ENCODE results near the gene LRRIQ4. TPM values are rescaled to one million over a fixed set of nuclear protein-coding genes. Genes with fewer than 3 reads are reported as not detected.
A peak's percentile ranks its signal among the peaks of the same experiment; 100 is the strongest.

The LRRIQ4 gene
- total RNA-seq, 1 donor from 2014 or later: not detected

GRCh38 chr3:169813757-169814517 lies 1.3 kb downstream of the LRRIQ4 start:
- Mint-ChIP-seq H3K36me3 (ENCODE audit: low read depth, unreplicated experiment) (no peaks in the 10 kb centered on the region), H3K27me3 (ENCODE audit: low read depth, unreplicated experiment) (peaks cover 4% of the 10 kb centered on the region), H3K9me3 (ENCODE audit: unreplicated experiment) (peaks cover 20% of the 10 kb centered on the region), H3K4me3 (ENCODE audit: unreplicated experiment) (no peak overlapping the region), H3K4me1 (ENCODE audit: low read depth, unreplicated experiment) (peaks cover 13% of the 10 kb centered on the region), H3K27ac (ENCODE audit: unreplicated experiment) (no peak overlapping the region)
- DNase-seq (ENCODE audit: low read depth) (no peak), FAIRE-seq (no peak)
- H4K20me1 ChIP-seq (ENCODE audit: insufficient read depth, low read length): no peaks in the 10 kb centered on the region
- H2AFZ ChIP-seq (ENCODE audit: low read depth, low read length): peak overlapping the region; percentile 99
- H3K4me2 ChIP-seq (ENCODE audit: low read length): peak overlapping the region; percentile 87
- no peaks in the 10 kb centered on the region for H3K36me3 ChIP-seq (ENCODE audit: insufficient read depth, low read length)
- H3K79me2 ChIP-seq (ENCODE audit: insufficient read depth, low read length): no peaks in the 10 kb centered on the region
- H3K4me1 ChIP-seq (ENCODE audit: insufficient read depth, low read length): peaks cover 26% of the 10 kb centered on the region
- TF ChIP-seq EZH2 (IDR thresholded peaks at IDR 0.05; ENCODE audit: insufficient read depth, low read length): no peak
- TF ChIP-seq CTCF (IDR thresholded peaks at IDR 0.05; ENCODE audit: insufficient read depth, low read depth, low read length): peak; percentile 2
- peak overlapping the region; percentile 6 for H3K4me3 ChIP-seq (ENCODE audit: insufficient read depth, low read depth, low read length)
- no peak overlapping the region for H3K27ac ChIP-seq (ENCODE audit: low read depth, low read length)
- no peaks in the 10 kb centered on the region for H3K9me3 ChIP-seq (ENCODE audit: insufficient read depth, low read depth, low read length)
- H3K27me3 ChIP-seq (ENCODE audit: insufficient read depth, low read length): no peaks in the 10 kb centered on the region
- H3K9ac ChIP-seq (ENCODE audit: low read length): no peak overlapping the region

GRCh38 chr3:169815590-169816150 lies 3.0 kb downstream of the LRRIQ4 start:
- Histone ChIP-seq H3K4me2 (ENCODE audit: low read length) (no peak overlapping the region), H4K20me1 (ENCODE audit: insufficient read depth, low read length) (no peaks in the 10 kb centered on the region), H3K79me2 (ENCODE audit: insufficient read depth, low read length) (no peaks in the 10 kb centered on the region), H3K9ac (ENCODE audit: low read length) (no peak overlapping the region), H3K36me3 (ENCODE audit: insufficient read depth, low read length) (no peaks in the 10 kb centered on the region), H3K9me3 (ENCODE audit: insufficient read depth, low read depth, low read length) (no peaks in the 10 kb centered on the region), H3K4me3 (ENCODE audit: insufficient read depth, low read depth, low read length) (no peak overlapping the region), H2AFZ (ENCODE audit: low read depth, low read length) (no peak overlapping the region), H3K27me3 (ENCODE audit: insufficient read depth, low read length) (no peaks in the 10 kb centered on the region), H3K4me1 (ENCODE audit: insufficient read depth, low read length) (peaks cover 26% of the 10 kb centered on the region), H3K27ac (ENCODE audit: low read depth, low read length) (no peak overlapping the region)
- TF ChIP-seq CTCF (IDR thresholded peaks at IDR 0.05; ENCODE audit: insufficient read depth, low read depth, low read length) (no peak), EZH2 (IDR thresholded peaks at IDR 0.05; ENCODE audit: insufficient read depth, low read length) (no peak)
- no peak for DNase-seq (ENCODE audit: low read depth)
- Mint-ChIP-seq H3K9me3 (ENCODE audit: unreplicated experiment) (peaks cover 20% of the 10 kb centered on the region), H3K4me1 (ENCODE audit: low read depth, unreplicated experiment) (peaks cover 13% of the 10 kb centered on the region), H3K4me3 (ENCODE audit: unreplicated experiment) (no peak overlapping the region), H3K36me3 (ENCODE audit: low read depth, unreplicated experiment) (no peaks in the 10 kb centered on the region), H3K27me3 (ENCODE audit: low read depth, unreplicated experiment) (peaks cover 4% of the 10 kb centered on the region), H3K27ac (ENCODE audit: unreplicated experiment) (no peak overlapping the region)
- FAIRE-seq: no peak

- FAIRE-seq (no peak), DNase-seq (ENCODE audit: low read depth) (peak; percentile 36)
- no peak overlapping the region for H3K4me3 ChIP-seq (ENCODE audit: insufficient read depth, low read depth, low read length)
- Mint-ChIP-seq H3K9me3 (ENCODE audit: unreplicated experiment) (peaks cover 15% of the 10 kb centered on the region), H3K4me1 (ENCODE audit: low read depth, unreplicated experiment) (peaks cover 10% of the 10 kb centered on the region), H3K27me3 (ENCODE audit: low read depth, unreplicated experiment) (peaks cover under 1% of the 10 kb centered on the region), H3K36me3 (ENCODE audit: low read depth, unreplicated experiment) (no peaks in the 10 kb centered on the region), H3K4me3 (ENCODE audit: unreplicated experiment) (no peak overlapping the region), H3K27ac (ENCODE audit: unreplicated experiment) (peak overlapping the region; percentile 88)
- no peak overlapping the region for H3K9ac ChIP-seq (ENCODE audit: low read length)
- H3K4me1 ChIP-seq (ENCODE audit: insufficient read depth, low read length): peaks cover 7% of the 10 kb centered on the region
- H3K79me2 ChIP-seq (ENCODE audit: insufficient read depth, low read length): no peaks in the 10 kb centered on the region
- H3K27ac ChIP-seq (ENCODE audit: low read depth, low read length): no peak overlapping the region
- no peaks in the 10 kb centered on the region for H3K36me3 ChIP-seq (ENCODE audit: insufficient read depth, low read length)
- H3K9me3 ChIP-seq (ENCODE audit: insufficient read depth, low read depth, low read length): no peaks in the 10 kb centered on the region
- no peaks in the 10 kb centered on the region for H3K27me3 ChIP-seq (ENCODE audit: insufficient read depth, low read length)
- no peaks in the 10 kb centered on the region for H4K20me1 ChIP-seq (ENCODE audit: insufficient read depth, low read length)
- peak overlapping the region; percentile 76 for H2AFZ ChIP-seq (ENCODE audit: low read depth, low read length)
- TF ChIP-seq CTCF (IDR thresholded peaks at IDR 0.05; ENCODE audit: insufficient read depth, low read depth, low read length) (no peak), EZH2 (IDR thresholded peaks at IDR 0.05; ENCODE audit: insufficient read depth, low read length) (no peak)
- peak overlapping the region; percentile 22 for H3K4me2 ChIP-seq (ENCODE audit: low read length)
Measured at GRCh38 chr3:169818316-169818715, 5.6 kb downstream of the LRRIQ4 start.

Measured in astrocyte (in vitro differentiated cells and primary cell).